ENCODE data around the gene HLA-DQB1. TPM values are rescaled to one million over a fixed set of nuclear protein-coding genes. Genes with fewer than 3 reads are reported as not detected.

HLA-DQB1 gene
- total and polyA plus RNA-seq, 2 of the 8 experiments (the other 6 are each of a cell fraction or from before 2014, with no cell fraction given) = 1.2 to 5.2 TPM

- Histone ChIP-seq H3K4me3 (ENCODE audit: extremely low read depth in 1 of 4, insufficient read depth in 2 of 4, low read depth in 3 of 4, low read length in 4 of 4) (no peak overlapping the region), H3K9ac (replicated peaks in 1 of 4; ENCODE audit: extremely low read depth in 1 of 4, low read depth in 3 of 4, low read length in 3 of 4) (no peak overlapping the region), H2BK20ac (ENCODE audit: low read length) (no peak overlapping the region), H2BK12ac (ENCODE audit: low read depth, low read length) (no peak overlapping the region), H3K4me1 (replicated peaks in 1 of 4; ENCODE audit: control insufficient read depth in 3 of 4, insufficient read depth in 4 of 4, low read length in 3 of 4) (no peaks in the 10 kb centered on the region), H2AFZ (ENCODE audit: low read length) (no peak overlapping the region), H2BK15ac (ENCODE audit: low read length) (no peak overlapping the region), H2BK5ac (ENCODE audit: low read depth, low read length) (no peak overlapping the region), H4K5ac (ENCODE audit: insufficient read length, low read depth, low read length) (no peak overlapping the region), H2BK120ac (replicated peaks; ENCODE audit: low read depth, low read length) (no peak overlapping the region), H3K18ac (ENCODE audit: extremely low read depth, low read length) (no peak overlapping the region), H3K27me3 (replicated peaks in 1 of 4; ENCODE audit: control insufficient read depth in 3 of 4, extremely low read depth in 1 of 4, insufficient read depth in 3 of 4, low read length in 3 of 4) (no peaks in the 10 kb centered on the region), H3K79me1 (ENCODE audit: low read depth, low read length) (no peaks in the 10 kb centered on the region), H4K20me1 (replicated peaks in 1 of 2; ENCODE audit: control insufficient read depth in 1 of 2, insufficient read depth in 2 of 2, low read length in 2 of 2) (no peaks in the 10 kb centered on the region), H3K23ac (ENCODE audit: insufficient read length) (no peak overlapping the region), H4K8ac (ENCODE audit: extremely low read depth, insufficient read depth, low read length) (no peak overlapping the region), H3K9me3 (ENCODE audit: insufficient read depth in 2 of 2, low read depth in 1 of 2, low read length in 1 of 2) (no peaks in the 10 kb centered on the region), H2AK5ac (ENCODE audit: low read depth, low read length) (no peak overlapping the region), H3K56ac (replicated peaks; ENCODE audit: insufficient read length, low read depth, low read length) (no peak overlapping the region), H4K91ac (replicated peaks; ENCODE audit: insufficient read length, low read length) (no peak overlapping the region), H3K14ac (ENCODE audit: insufficient read length) (no peak overlapping the region), H3K79me2 (ENCODE audit: control insufficient read depth in 1 of 2, insufficient read depth in 2 of 2, low read length in 2 of 2) (no peaks in the 10 kb centered on the region), H3K4ac (replicated peaks; ENCODE audit: insufficient read length, low read depth, low read length) (no peak overlapping the region), H3K4me2 (ENCODE audit: insufficient read depth in 1 of 2, low read depth in 2 of 2, low read length in 2 of 2) (no peak overlapping the region), H3K36me3 (ENCODE audit: control insufficient read depth in 2 of 4, insufficient read depth in 4 of 4, low read length in 3 of 4) (no peaks in the 10 kb centered on the region), H3K23me2 (ENCODE audit: low read depth, low read length) (no peaks in the 10 kb centered on the region), H3K27ac (ENCODE audit: low read depth, low read length) (no peak overlapping the region)
- ChIA-PET CTCF (ENCODE audit: partially characterized antibody) (interaction anchor here (0.6 to 2.4 kb wide), 9 partner anchors 11 to 237 kb away, joined by 3 to 6 read pairs (median 4); partner anchors contain the start of gene TAP2), POLR2A (ENCODE audit: partially characterized antibody) (interaction anchor here (1.0 kb wide), 1 partner anchor 13 kb away, joined by 4 read pairs; no protein-coding TSS in a partner anchor)
- FAIRE-seq = no peak
- peak in 1 of 2 experiments; percentile 31 for DNase-seq (ENCODE audit: low read depth in 1 of 2, low spot score in 2 of 2)
- TF ChIP-seq CTCF (IDR thresholded peaks at IDR 0.05; ENCODE audit: control extremely low read depth in 1 of 3, insufficient read depth in 1 of 3, low read depth in 1 of 3, low read length in 3 of 3) (peak; percentile 15 to 54 (median 50)), GABPA (IDR thresholded peaks at IDR 0.05; ENCODE audit: borderline replicate concordance, insufficient read depth, low read length) (no peak), RAD21 (IDR thresholded peaks at IDR 0.05 in 1 of 2, conservative IDR thresholded peaks at IDR 0.05 in 1 of 2; ENCODE audit: low read depth in 2 of 2, low read length in 2 of 2) (peak; percentile 34 to 55; a peak in 3 of 4 replicates)
- WGBS, 2 experiments (ENCODE audit: extremely low coverage in 1 of 2, insufficient coverage in 1 of 2, insufficient read length in 1 of 2, insufficient replicate concordance in 2 of 2, low coverage in 1 of 2, low lambda C conversion rate in 2 of 2, missing lambda C conversion rate in 1 of 2) = 27% methylated on average over 1 of the region's 1 CpG; no CpG with 5 or more reads in 1 of the 2 experiments
Measured at GRCh38 chr6:32622545-32623401, 43.7 kb downstream of the HLA-DQB1 start.

Measured in H1 (cell line).